ENCODE data around the gene STK17A. TPM values are rescaled to one million over a fixed set of nuclear protein-coding genes. Genes with fewer than 3 reads are reported as not detected.
"Not testable (repeated sequence)": the region's sequence is repeated elsewhere in the genome, so short reads cannot be mapped to it uniquely, and the experiment has no call there.

Gene STK17A
- total RNA-seq, 1 experiment from 2014 or later = 47.0 TPM

- no peak for DNase-seq (ENCODE audit: low read depth in 1 of 2, low spot score in 2 of 2)
- no peaks in the 10 kb centered on the region for H3K27me3 ChIP-seq (replicated peaks)
- H3K4me3 ChIP-seq = no peak overlapping the region
- peaks cover 3% of the 10 kb centered on the region; the same call in 1 of the 2 replicates for H3K36me3 ChIP-seq
- peaks cover 11% of the 10 kb centered on the region for H3K4me1 ChIP-seq (replicated peaks)
- H3K27ac ChIP-seq = no peak overlapping the region
- no peaks in the 10 kb centered on the region for H3K9me3 ChIP-seq (replicated peaks)
Observed at GRCh38 chr7:43554423-43554822, 28.5 kb upstream of the STK17A start.

GRCh38 chr7:43557831-43558495 is 24.9 kb upstream of the STK17A start:
- no peaks in the 10 kb centered on the region for H3K9me3 ChIP-seq (replicated peaks)
- peaks cover 3% of the 10 kb centered on the region; the same call in 1 of the 2 replicates for H3K36me3 ChIP-seq
- no peak overlapping the region for H3K27ac ChIP-seq
- DNase-seq (ENCODE audit: low read depth in 1 of 2, low spot score in 2 of 2) = no peak
- peaks cover 11% of the 10 kb centered on the region for H3K4me1 ChIP-seq (replicated peaks)
- no peak overlapping the region for H3K4me3 ChIP-seq
- no peaks in the 10 kb centered on the region for H3K27me3 ChIP-seq (replicated peaks)

GRCh38 chr7:43559171-43559945 is 23.6 kb upstream of the STK17A start:
- DNase-seq (ENCODE audit: low read depth in 1 of 2, low spot score in 2 of 2) = no peak

GRCh38 chr7:43559946-43560335 is 23.0 kb upstream of the STK17A start:
- Histone ChIP-seq H3K9me3 (replicated peaks) (no peaks in the 10 kb centered on the region), H3K27me3 (replicated peaks) (no peaks in the 10 kb centered on the region), H3K4me3 (no peak overlapping the region), H3K27ac (no peak overlapping the region), H3K4me1 (replicated peaks) (peaks cover 11% of the 10 kb centered on the region), H3K36me3 (no peaks in the 10 kb centered on the region)
- no peak for DNase-seq (ENCODE audit: low read depth in 1 of 2, low spot score in 2 of 2)

More at GRCh38 chr7:43559171-43559945, 23.6 kb upstream of the STK17A start:
- no peaks in the 10 kb centered on the region for H3K36me3 ChIP-seq
- H3K9me3 ChIP-seq (replicated peaks) = no peaks in the 10 kb centered on the region
- peaks cover 11% of the 10 kb centered on the region for H3K4me1 ChIP-seq (replicated peaks)
- no peak overlapping the region for H3K4me3 ChIP-seq
- no peak overlapping the region for H3K27ac ChIP-seq
- H3K27me3 ChIP-seq (replicated peaks) = no peaks in the 10 kb centered on the region

GRCh38 chr7:43560742-43561330 is 22.1 kb upstream of the STK17A start:
- no peaks in the 10 kb centered on the region for H3K9me3 ChIP-seq (replicated peaks)
- no peak overlapping the region for H3K27ac ChIP-seq
- no peak overlapping the region for H3K4me3 ChIP-seq
- H3K4me1 ChIP-seq (replicated peaks) = peaks cover 15% of the 10 kb centered on the region
- no peaks in the 10 kb centered on the region for H3K36me3 ChIP-seq
- no peak for DNase-seq (ENCODE audit: low read depth in 1 of 2, low spot score in 2 of 2)
- H3K27me3 ChIP-seq (replicated peaks) = no peaks in the 10 kb centered on the region

- Histone ChIP-seq H3K4me3 (no peak overlapping the region), H3K4me1 (replicated peaks) (peaks cover 20% of the 10 kb centered on the region), H3K36me3 (no peaks in the 10 kb centered on the region), H3K27ac (no peak overlapping the region), H3K27me3 (replicated peaks) (no peaks in the 10 kb centered on the region), H3K9me3 (replicated peaks) (no peaks in the 10 kb centered on the region)
- no peak for DNase-seq (ENCODE audit: low read depth in 1 of 2, low spot score in 2 of 2)
Observed at GRCh38 chr7:43562383-43562782, 20.5 kb upstream of the STK17A start.

- H3K27me3 ChIP-seq (replicated peaks) = no peaks in the 10 kb centered on the region
- 0 out of 2 replicates have a peak, but pooled peaks cover 3% of the 10 kb centered on the region for H3K9me3 ChIP-seq (replicated peaks)
- peaks cover 35% of the 10 kb centered on the region for H3K4me1 ChIP-seq (replicated peaks)
- peak; percentile 58 to 79 for DNase-seq (ENCODE audit: low read depth in 1 of 2, low spot score in 2 of 2)
- H3K36me3 ChIP-seq = no peaks in the 10 kb centered on the region
- H3K27ac ChIP-seq = peak overlapping the region; percentile 78
- no peak overlapping the region for H3K4me3 ChIP-seq
Observed at GRCh38 chr7:43565786-43566185, 17.1 kb upstream of the STK17A start.

- H3K27ac ChIP-seq = peak overlapping the region; percentile 69
- peak; percentile 60 to 74 for DNase-seq (ENCODE audit: low read depth in 1 of 2, low spot score in 2 of 2)
Observed at GRCh38 chr7:43568529-43568928, 14.4 kb upstream of the STK17A start.

GRCh38 chr7:43569424-43569823 is 13.5 kb upstream of the STK17A start:
- 0 out of 2 replicates have a peak, but pooled peaks cover 3% of the 10 kb centered on the region for H3K9me3 ChIP-seq (replicated peaks)
- peak overlapping the region; percentile 69 for H3K27ac ChIP-seq
- no peaks in the 10 kb centered on the region for H3K27me3 ChIP-seq (replicated peaks)
- no peak overlapping the region for H3K4me3 ChIP-seq
- peaks cover 48% of the 10 kb centered on the region for H3K4me1 ChIP-seq (replicated peaks)
- DNase-seq (ENCODE audit: low read depth in 1 of 2, low spot score in 2 of 2) = peak; percentile 76 to 85
- H3K36me3 ChIP-seq = no peaks in the 10 kb centered on the region

More at GRCh38 chr7:43568529-43568928, 14.4 kb upstream of the STK17A start:
- H3K4me1 ChIP-seq (replicated peaks) = peaks cover 48% of the 10 kb centered on the region
- no peak overlapping the region for H3K4me3 ChIP-seq
- no peaks in the 10 kb centered on the region for H3K27me3 ChIP-seq (replicated peaks)
- H3K9me3 ChIP-seq (replicated peaks) = 0 out of 2 replicates have a peak, but pooled peaks cover 3% of the 10 kb centered on the region
- no peaks in the 10 kb centered on the region for H3K36me3 ChIP-seq

- Histone ChIP-seq H3K27ac (peak overlapping the region; percentile 94; the same call in 1 of the 2 replicates), H3K36me3 (no peaks in the 10 kb centered on the region), H3K27me3 (replicated peaks) (no peaks in the 10 kb centered on the region), H3K4me1 (replicated peaks) (peaks cover 44% of the 10 kb centered on the region), H3K9me3 (replicated peaks) (0 out of 2 replicates have a peak, but pooled peaks cover 3% of the 10 kb centered on the region), H3K4me3 (no peak overlapping the region)
- DNase-seq (ENCODE audit: low read depth in 1 of 2, low spot score in 2 of 2) = no peak
Observed at GRCh38 chr7:43570688-43571365, 12.1 kb upstream of the STK17A start.

GRCh38 chr7:43572516-43573049 is 10.3 kb upstream of the STK17A start:
- no peak overlapping the region for H3K4me3 ChIP-seq
- H3K27me3 ChIP-seq (replicated peaks) = no peaks in the 10 kb centered on the region
- H3K27ac ChIP-seq = peak overlapping the region; percentile 94
- H3K4me1 ChIP-seq (replicated peaks) = peaks cover 38% of the 10 kb centered on the region
- H3K9me3 ChIP-seq (replicated peaks) = 0 out of 2 replicates have a peak, but pooled peaks cover 3% of the 10 kb centered on the region
- no peaks in the 10 kb centered on the region for H3K36me3 ChIP-seq
- peak; percentile 82 to 84 for DNase-seq (ENCODE audit: low read depth in 1 of 2, low spot score in 2 of 2)

GRCh38 chr7:43573832-43574231 is 9.1 kb upstream of the STK17A start:
- not testable (repeated sequence) for H3K27me3 ChIP-seq (replicated peaks); H3K9me3 ChIP-seq (replicated peaks); H3K36me3 ChIP-seq; H3K4me3 ChIP-seq; H3K27ac ChIP-seq; DNase-seq (ENCODE audit: low read depth in 1 of 2, low spot score in 2 of 2)
- peaks cover 26% of the 10 kb centered on the region for H3K4me1 ChIP-seq (replicated peaks)

GRCh38 chr7:43575506-43575905 is 7.4 kb upstream of the STK17A start:
- Histone ChIP-seq H3K36me3 (no peaks in the 10 kb centered on the region), H3K27ac (no peak overlapping the region), H3K27me3 (replicated peaks) (no peaks in the 10 kb centered on the region), H3K4me3 (no peak overlapping the region), H3K9me3 (replicated peaks) (no peaks in the 10 kb centered on the region), H3K4me1 (replicated peaks) (peaks cover 15% of the 10 kb centered on the region)
- no peak for DNase-seq (ENCODE audit: low read depth in 1 of 2, low spot score in 2 of 2)
